ENCODE measurements around the gene SEPTIN3.

The SEPTIN3 gene

DNA sequence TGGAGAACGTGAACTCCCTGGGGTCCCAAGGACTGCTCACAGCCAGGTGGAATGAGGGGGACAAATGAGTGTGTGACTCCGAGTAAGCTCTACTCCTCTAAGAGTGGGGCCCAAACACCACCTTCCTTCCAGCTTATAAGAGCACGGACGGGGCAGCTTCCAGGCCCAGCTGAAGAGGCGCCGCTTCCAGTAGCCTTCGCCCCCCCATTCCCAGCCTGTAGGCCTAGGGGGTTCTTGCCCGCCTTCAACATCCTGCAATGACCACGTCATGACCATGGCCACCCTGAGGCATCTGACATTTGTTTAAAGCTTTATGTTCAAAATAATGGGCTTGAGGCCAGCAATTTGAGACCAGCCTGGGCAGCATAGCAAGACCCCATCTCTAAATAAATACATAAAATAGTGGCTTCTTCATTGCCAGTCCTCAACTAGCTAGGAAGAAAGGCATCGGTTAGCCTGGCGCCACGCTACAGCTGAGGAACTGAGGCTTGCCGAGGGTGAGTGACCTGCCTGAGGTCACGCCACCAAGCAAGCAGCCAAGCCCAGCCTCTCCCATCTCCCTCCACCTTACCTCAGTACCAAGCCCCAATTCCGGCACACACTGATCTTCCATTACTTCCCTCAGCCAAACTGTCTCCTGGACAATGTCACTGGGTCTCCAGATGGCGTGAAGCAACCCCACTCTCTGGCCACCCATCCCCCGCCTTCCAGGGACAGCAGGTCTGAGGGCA is 34.8 kb upstream of the SEPTIN3 start:
- Histone ChIP-seq H3K27me3 (ENCODE audit: control insufficient read depth, insufficient read depth, low read length) (no peaks in the 10 kb centered on the region), H3K9me3 (ENCODE audit: control insufficient read depth, low read length) (no peaks in the 10 kb centered on the region), H3K4me1 (no peaks in the 10 kb centered on the region), H3K4me2 (ENCODE audit: low read length) (no peak overlapping the region), H3K27ac (no peak overlapping the region), H3K36me3 (ENCODE audit: control insufficient read depth, insufficient read depth, low read length) (no peaks in the 10 kb centered on the region), H2AFZ (no peak overlapping the region), H3K4me3 (ENCODE audit: low read depth, low read length) (no peak overlapping the region), H3K9ac (no peak overlapping the region), H3K79me2 (no peaks in the 10 kb centered on the region)
- TF ChIP-seq CTCF (IDR thresholded peaks at IDR 0.05), result no peak

DNA sequence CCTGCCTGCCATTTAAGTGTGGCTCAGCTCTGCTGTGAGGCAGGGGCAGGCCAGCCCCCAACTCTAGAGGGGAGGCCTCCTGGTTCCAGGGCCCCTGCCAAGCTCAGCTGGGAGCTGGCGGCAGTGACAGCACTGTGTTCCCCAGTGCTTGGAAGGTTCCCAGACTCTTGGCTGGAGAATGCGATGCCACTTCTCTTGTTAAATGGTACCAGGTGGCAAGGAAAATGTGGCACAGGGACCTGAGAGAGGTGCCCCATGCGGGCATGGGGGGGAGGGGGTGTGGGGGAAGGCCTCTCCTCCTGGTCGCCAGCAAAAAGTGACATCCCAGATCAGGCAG is 34.3 kb upstream of the SEPTIN3 start:
- no peak overlapping the region for H3K4me3 ChIP-seq (ENCODE audit: low read depth, low read length)
- H3K27ac ChIP-seq, result no peak overlapping the region
- H3K9ac ChIP-seq, result no peak overlapping the region
- TF ChIP-seq CTCF (IDR thresholded peaks at IDR 0.05), result no peak
- H2AFZ ChIP-seq, result no peak overlapping the region
- no peaks in the 10 kb centered on the region for H3K9me3 ChIP-seq (ENCODE audit: control insufficient read depth, low read length)
- no peaks in the 10 kb centered on the region for H3K36me3 ChIP-seq (ENCODE audit: control insufficient read depth, insufficient read depth, low read length)
- no peaks in the 10 kb centered on the region for H3K4me1 ChIP-seq
- no peaks in the 10 kb centered on the region for H3K27me3 ChIP-seq (ENCODE audit: control insufficient read depth, insufficient read depth, low read length)
- H3K4me2 ChIP-seq (ENCODE audit: low read length), result no peak overlapping the region
- no peaks in the 10 kb centered on the region for H3K79me2 ChIP-seq

GRCh38 chr22:41935509-41935908 is 33.7 kb upstream of the SEPTIN3 start:
- Histone ChIP-seq H3K79me2 (no peaks in the 10 kb centered on the region), H3K27ac (no peak overlapping the region), H3K4me3 (ENCODE audit: low read depth, low read length) (no peak overlapping the region), H3K4me1 (no peaks in the 10 kb centered on the region), H2AFZ (no peak overlapping the region), H3K36me3 (ENCODE audit: control insufficient read depth, insufficient read depth, low read length) (no peaks in the 10 kb centered on the region), H3K9ac (no peak overlapping the region), H3K27me3 (ENCODE audit: control insufficient read depth, insufficient read depth, low read length) (no peaks in the 10 kb centered on the region), H3K4me2 (ENCODE audit: low read length) (no peak overlapping the region), H3K9me3 (ENCODE audit: control insufficient read depth, low read length) (no peaks in the 10 kb centered on the region)
- TF ChIP-seq CTCF (IDR thresholded peaks at IDR 0.05), result no peak

DNA sequence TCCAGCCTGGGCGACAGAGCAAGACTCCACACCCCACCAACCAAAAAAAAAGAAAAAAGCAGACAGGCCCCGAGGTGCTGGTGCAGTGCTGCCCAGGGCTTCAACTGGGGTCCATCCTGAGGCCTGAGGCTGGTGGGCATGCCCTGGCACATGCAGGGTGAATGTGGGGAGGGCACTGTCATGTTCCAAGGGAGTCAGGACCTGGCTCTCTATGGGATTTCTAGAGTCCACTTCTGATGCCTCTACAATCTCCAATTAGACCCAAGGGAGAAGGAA is 32.4 kb upstream of the SEPTIN3 start:
- no peaks in the 10 kb centered on the region for H3K79me2 ChIP-seq
- H3K27me3 ChIP-seq (ENCODE audit: control insufficient read depth, insufficient read depth, low read length), result no peaks in the 10 kb centered on the region
- H2AFZ ChIP-seq, result no peak overlapping the region
- H3K36me3 ChIP-seq (ENCODE audit: control insufficient read depth, insufficient read depth, low read length), result no peaks in the 10 kb centered on the region
- H3K4me3 ChIP-seq (ENCODE audit: low read depth, low read length), result no peak overlapping the region
- H3K9ac ChIP-seq, result no peak overlapping the region
- no peak overlapping the region for H3K27ac ChIP-seq
- no peaks in the 10 kb centered on the region for H3K9me3 ChIP-seq (ENCODE audit: control insufficient read depth, low read length)
- no peak overlapping the region for H3K4me2 ChIP-seq (ENCODE audit: low read length)
- H3K4me1 ChIP-seq, result no peaks in the 10 kb centered on the region
- no peak for TF ChIP-seq CTCF (IDR thresholded peaks at IDR 0.05)
